NCI-H128 (cell line): Measurements from ENCODE around the gene PYGO1.
"Not testable (repeated sequence)": the region's sequence is repeated elsewhere in the genome, so short reads cannot be mapped to it uniquely, and the experiment has no call there.

Experiments
- DNase-seq: peaks from one replicate; lab custom pipeline; 2025; ENCODE audit not compliant: unreplicated experiment; lab: John Stamatoyannopoulos, UW

Gene PYGO1

DNA sequence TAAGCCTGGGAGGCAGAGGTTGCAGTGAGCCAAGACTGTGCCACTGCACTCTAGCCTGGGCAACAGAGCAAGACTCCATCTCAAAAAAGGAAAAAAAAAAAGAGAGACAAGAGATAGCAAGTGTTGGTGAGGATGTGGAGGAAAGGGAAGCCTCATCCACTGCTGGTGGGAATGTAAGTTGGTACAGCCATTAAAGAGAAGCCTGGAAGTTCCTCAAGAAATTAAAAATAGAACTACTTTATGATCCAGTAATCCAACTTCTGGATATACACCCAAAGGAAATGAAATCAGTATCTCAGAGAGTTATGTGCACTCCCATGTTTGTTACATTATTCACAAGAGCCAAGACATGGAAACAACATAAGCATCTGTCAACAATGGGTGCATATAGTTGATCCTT lies 14.9 kb downstream of the PYGO1 start:
- no peak for DNase-seq

- DNase-seq, result no peak
Measured at GRCh38 chr15:55564347-55565145, 23.6 kb downstream of the PYGO1 start.

- DNase-seq, result no peak
Measured at GRCh38 chr15:55562601-55563000, 25.5 kb downstream of the PYGO1 start.

- no peak for DNase-seq
Measured at GRCh38 chr15:55555089-55555488, 33.1 kb downstream of the PYGO1 start.

DNA sequence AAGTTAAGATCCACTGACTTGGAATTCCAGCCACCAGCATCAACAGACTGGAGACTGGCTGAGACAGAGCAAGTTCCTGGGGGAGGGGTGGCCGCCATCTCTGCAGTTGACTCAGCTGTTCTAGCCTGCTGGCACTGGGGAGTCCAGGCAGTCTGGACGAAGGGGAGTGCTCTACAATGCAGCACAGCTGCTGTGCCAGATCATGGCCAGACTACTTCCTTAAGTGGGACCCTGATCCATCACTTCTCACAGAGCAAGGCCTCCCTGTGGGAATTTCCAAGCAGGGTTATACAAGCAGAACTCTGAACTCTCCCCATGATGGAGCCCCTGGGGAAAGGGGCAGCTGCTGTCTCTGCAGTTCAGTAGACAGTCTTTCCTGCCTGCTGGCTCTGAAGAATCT lies 35.2 kb downstream of the PYGO1 start:
- no peak for DNase-seq

DNA sequence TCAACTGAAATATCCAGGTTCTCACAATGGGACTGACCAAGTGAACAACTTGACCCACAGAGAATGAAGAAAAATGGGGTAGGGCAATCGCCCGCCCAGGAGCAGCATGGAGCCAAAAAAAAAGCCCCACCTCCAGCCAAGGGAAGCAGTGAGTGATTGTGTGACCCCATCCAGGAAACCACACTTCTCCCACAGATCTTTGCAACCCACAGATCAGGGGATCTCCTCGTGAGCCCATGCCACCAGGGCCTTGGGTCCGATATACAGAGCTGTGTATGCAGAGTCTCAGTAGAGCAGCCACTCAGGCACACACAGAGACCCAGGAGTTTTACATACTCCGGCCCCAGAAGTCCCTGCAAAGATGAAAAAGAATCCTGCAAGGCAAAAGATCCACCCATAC lies 35.7 kb downstream of the PYGO1 start:
- DNase-seq, result no peak

- DNase-seq, result no peak
Measured at GRCh38 chr15:55549305-55549704, 38.8 kb downstream of the PYGO1 start.

GRCh38 chr15:55546718-55547117 lies 41.4 kb downstream of the PYGO1 start:
- DNase-seq, result no peak

DNA sequence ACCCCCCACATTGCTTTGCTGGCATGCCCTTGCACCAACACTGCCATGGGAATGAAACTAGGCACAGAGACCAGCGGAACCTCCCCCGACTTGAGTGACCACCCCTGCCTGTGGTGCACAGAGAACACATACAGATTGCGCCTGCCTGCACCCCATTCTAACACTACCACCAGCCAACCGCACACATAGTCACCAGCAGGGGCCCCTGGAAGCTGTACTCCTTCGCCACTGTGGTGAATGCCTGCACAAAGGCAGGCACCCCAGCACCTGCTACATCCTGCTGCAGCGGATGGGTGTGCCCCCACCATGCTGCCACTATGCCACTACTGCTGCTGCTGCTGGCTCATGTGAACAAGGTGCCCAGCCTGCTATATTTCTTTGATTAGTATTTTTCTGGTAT lies 52.7 kb downstream of the PYGO1 start:
- no peak for DNase-seq

DNA sequence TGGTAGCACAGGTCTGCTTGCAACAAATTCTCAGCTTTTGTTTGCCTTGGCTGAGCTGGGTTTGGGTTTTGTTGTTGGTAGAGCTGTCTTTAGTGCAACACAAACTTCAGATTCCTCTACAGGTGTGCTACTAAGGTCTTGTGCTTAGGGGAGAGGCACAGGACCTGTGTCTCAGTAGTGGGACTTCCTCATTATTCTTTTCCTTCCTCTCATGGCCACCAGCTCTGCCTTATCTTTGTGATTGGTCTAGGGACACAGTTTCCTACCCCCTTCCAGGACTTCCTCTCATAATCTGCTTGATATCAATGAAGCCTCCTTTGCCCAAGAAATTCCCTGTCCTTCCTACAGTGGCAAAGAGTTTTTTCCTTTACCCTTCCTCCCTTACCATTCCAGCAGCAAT lies 55.2 kb downstream of the PYGO1 start:
- no peak for DNase-seq

DNA sequence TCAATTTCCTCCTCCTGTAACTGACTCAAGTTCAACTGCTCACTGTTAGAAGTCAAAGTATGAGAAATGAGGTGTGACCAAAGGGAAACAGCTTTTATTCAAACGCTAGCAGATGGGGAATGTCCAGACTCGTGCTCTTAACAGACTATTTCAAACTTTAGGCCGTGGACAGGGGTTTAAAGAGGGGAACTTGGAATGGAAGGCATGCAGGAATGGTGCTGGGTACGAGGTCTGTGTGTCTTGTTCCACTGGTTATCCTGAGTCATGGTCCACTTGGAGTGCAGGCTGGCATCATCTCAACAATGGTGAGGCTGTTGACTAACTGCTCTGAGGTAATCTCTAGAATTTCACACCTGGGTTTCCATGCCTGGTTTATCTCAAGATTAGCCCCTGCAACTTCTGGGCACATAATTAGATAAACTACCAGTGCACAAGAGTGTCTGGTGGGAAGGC lies 57.3 kb downstream of the PYGO1 start:
- no peak for DNase-seq

DNA sequence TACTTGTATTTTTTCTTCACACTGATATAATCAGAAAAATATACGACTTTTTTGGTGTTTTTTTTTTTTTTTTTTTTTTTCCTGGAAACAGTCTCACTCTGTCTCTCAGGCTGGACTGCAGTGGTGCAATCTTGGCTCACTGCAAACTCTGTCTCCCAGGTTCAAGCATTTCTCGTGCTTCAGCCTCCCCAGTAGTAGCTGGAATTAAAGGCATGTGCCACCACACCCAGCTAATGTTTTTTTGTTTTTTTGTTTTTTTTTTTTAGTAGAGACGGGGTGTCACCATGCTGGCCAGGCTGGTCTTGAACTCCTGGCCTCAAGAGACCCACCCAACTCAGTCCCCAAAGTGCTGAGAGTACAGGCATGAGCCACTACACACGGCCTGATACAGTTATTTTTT lies 59.3 kb downstream of the PYGO1 start:
- no peak for DNase-seq

DNA sequence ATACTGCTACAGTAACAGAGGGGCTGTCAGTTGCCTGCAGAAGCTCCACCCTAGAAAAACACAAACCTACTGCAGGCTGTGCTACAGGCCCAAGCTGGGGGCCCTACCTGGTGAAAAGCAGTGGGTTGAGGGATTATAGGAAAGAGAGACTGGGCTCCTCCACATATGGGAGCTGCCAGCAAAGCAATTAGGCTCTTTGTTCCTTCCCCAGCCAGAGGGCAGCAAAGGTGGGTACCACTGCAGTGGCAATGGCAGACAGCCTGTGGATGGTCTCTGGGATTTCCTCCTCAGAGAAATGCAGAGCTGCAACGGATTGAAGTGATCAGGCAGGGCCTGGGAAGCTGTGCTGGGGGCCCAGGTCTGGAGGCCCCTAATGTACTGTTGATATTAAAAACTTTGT lies 61.0 kb downstream of the PYGO1 start:
- DNase-seq, result no peak

- no peak for DNase-seq
Measured at GRCh38 chr15:55526559-55527036, 61.5 kb downstream of the PYGO1 start.

- no peak for DNase-seq
Measured at GRCh38 chr15:55522742-55523450, 65.2 kb downstream of the PYGO1 start.

DNA sequence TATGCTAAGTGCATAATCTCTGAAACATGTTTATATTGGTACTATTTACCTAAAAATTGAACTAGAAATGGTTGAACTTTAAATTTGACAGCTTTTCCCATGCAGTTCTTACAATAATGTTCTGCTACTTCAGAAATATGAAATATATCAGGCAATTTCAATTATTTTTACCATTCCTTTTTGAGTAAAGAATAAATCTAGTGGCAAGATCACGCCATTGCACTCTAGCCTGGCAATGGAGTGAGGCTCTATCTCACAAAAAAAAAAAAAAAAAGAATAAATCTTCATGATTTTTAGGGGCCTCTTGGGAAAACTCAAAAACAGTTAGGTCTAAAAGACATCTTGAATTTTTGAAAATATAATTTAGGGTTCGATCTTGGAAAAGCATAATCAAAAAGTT lies 69.5 kb downstream of the PYGO1 start:
- no peak for DNase-seq

- DNase-seq, result no peak
Measured at GRCh38 chr15:55518009-55518408, 70.1 kb downstream of the PYGO1 start.

- no peak for DNase-seq
Measured at GRCh38 chr15:55515991-55516776, 72.0 kb downstream of the PYGO1 start.

DNA sequence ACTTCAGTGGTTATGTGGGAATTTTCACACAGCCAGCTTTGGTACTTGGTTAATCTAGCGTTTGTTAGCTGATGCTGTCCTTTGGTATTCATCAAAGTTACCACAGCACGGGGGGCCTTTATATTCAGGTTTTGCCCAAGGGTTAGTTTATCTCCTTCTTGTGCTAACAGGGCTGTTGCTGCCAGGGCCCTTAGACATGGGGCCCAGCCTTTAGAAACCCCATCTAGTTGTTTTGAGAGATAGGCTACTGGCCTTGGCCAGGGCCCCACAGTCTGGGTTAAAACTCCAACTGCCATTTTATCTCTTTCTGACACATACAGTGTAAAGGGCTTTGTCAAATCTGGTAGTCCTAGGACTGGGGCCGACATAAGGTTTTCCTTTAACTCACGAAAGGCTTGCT lies 72.7 kb downstream of the PYGO1 start:
- DNase-seq, result no peak

GRCh38 chr15:55514414-55514850 lies 73.7 kb downstream of the PYGO1 start:
- no peak for DNase-seq

- DNase-seq, result not testable (repeated sequence)
Measured at GRCh38 chr15:55513621-55514413, 74.3 kb downstream of the PYGO1 start.
